ENCODE measurements around the gene CLMP.

The CLMP gene

DNA sequence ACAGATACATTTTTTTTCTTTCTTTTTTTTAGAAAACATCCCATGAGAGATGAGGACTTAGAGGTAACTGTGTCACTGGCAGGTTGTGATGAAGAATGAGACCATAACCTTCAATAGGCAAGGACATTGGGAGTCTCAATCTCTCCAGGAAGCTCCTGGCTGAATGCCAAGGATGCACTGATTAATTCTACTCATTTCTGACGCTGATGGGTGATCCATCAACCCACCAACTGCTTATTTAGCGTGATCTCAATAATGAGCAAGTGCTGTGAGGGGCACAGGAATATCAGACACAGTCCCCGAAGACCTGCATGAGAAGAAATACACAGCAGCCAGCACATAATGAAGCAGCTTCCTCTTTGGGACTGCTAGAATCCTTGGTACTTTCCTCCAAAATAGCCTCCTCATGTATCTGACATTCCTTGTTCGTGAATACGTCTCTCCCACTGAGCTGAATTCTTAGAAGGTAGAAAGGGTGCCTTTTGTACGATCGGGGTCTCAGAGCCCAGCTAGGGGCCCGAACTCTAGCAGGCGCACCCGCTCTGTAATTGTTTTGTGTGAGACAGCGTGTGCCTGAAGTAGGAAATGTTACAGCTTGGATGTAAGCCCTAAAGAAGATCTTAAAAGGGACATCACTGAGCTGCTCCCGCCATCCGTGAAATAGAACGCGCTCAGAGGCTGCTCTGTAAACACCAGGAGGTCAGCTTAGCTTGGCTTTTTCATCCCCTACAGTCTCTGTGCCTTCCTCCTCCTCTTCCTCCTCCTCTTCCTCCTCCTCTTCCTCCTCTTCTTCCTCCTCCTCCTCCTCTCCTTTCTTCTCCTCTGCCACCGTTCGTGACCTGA lies 7.2 kb downstream of the CLMP start:
- DNase-seq, result no peak

DNA sequence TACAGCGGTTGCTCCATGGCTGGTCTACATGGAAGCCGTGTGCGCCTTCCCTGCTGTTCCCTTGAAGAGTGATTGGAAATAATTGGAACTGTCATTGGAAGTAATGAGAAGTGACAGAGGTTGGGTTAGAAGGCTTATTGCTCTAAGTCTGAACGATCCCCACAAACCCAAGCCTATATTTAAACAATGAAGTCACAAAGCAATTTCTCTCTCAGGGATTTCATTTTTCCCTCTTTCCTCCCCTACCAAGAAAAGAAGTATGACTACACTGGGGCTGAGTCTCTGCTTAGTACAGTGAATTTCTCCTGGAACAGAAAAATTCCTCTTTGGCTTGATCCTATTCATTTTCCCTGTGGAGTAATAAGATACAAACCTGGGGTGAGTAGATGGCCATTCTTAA lies 7.8 kb downstream of the CLMP start:
- no peak for DNase-seq

DNA sequence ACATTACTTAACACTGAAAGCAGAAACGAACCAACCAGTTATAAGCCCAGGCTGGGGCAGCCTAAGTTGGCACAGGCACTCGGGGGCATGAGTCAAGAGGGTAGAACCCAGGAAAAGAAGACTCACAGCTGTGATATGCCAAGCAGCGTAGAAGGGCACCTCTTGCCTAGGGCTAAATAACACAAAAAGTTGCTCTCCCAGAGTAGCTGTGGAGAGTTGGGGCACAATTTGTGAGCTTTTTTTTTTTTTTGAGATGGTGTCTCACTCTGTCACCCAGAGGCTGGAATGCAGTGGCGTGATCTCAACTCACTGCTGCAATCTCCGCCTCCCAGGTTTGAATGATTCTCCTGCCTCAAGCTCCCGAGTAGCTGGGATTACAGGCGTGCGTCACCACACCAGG lies 8.8 kb downstream of the CLMP start:
- DNase-seq, result no peak

DNA sequence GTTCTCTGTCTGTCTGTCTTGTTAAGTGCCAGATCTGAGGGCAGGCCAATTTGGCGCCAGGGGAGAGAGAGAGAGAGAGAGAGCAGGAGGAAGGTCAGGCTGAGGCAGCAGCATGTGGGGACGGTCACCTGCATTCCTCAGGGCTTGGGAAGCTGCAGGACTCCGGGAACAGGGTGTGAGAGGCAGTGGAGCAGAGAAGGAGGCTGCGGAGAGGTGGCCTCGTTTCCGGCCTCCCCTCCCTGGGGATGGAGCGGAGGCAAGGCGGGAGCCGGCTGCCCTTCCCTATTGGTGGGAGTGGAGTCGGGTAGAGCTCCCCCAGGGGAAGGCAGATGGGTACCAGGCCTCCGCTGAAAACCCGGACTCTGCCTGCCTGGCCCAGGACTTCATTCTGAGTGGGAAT lies 9.7 kb downstream of the CLMP start:
- no peak for DNase-seq

DNA sequence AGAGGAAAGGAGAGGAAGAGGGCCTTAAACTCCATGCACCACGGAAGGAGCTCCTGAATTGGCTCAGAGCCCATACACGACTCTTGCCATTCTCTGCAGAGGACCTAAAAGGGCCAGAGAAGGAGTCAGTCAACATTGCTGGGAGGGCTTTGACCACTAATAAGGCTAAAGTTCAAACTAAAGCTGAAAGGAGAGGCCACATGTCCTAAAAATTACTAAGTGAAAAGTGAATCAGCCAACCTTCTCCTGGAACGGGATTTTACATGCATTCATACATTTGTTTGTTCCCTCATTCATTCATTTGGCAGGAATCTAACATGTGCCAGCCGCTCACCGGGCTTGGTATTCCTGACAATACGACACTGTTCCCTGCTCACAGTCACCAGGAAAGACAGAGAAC lies 10.5 kb downstream of the CLMP start:
- DNase-seq, result no peak

DNA sequence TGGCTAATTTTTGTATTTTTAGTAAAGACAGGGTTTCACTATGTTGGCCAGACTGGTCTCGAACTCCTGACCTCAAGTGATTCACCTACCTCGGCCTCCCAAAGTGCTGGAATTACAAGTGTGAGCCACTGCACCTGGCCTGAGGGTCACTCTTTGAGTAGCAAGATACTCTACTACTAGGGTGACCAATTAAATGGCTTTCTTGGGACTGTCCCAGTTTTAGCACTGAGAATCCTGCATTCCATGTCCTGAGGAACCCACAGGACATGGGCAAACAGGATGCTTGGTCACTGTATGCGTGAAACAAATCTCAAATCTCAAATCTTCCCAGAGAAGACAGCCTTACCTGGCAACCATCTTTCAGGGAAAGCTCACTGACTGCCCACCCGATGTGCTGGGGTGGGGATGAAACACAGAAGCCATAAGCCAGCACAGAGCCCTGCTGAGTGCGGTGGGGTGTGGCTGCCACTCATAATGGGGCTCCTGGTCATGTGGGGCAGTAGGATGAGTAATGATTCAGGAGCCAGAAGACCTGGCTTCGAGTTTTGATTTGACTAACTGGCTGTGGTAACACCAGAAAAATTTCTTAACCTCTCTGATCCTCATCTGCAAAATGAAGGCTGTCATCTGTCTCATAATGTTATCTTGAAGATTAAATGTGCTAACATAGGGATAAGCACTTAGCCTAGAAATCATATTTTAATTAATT lies 11.5 kb downstream of the CLMP start:
- no peak for DNase-seq

DNA sequence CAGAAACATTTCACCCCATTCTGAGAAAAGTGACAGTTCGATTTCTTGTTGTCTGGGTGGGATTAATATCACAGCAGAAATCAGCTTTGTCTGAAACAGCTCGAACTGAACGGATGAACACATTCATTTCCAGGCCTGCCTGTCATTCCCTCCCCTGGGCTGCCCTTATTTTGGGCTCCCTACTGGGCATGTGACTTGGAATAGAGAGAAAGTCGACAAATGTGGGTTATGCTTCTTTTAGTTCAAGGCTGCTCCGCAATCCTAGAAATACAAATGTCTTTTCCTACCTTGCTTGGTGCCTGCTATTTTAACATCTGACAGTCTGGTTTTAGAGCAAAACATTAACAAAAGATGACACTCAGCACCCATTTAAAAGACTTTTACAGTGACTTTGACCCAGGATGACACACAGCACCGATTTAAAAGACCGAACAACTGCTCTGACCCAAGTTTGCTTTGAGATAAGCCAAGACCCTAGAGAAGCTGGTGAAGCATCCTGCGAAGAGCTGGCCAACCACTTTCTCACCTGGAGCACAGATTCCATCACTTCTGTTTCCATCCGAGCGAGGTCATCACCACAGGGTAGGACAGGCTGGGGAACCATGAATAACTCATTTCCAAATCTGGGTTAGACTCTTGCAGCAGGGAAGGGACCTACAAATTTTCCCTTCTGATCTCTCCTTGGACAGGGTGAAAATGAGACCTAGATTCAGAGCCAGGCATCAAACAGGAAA lies 13.1 kb downstream of the CLMP start:
- no peak for DNase-seq

DNA sequence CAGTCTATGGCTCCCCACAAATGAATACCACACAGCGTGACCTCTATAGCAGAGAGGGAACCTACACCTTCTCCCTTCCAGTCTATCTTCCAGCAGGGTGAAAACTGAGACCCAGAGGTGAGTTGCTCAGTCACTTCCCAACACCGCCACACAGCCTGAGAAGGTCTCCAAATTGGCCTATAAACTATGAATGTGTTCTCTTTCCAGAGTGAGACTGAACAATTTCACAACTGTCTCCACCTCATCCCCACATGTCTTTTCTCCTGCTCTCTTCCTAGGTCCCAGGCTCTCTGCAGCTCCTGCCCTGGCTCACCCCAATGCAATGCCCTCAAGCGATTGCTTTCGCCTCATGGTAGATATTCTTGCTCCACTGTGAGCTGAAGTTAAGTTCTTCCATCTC lies 14.0 kb downstream of the CLMP start:
- DNase-seq, result no peak

DNA sequence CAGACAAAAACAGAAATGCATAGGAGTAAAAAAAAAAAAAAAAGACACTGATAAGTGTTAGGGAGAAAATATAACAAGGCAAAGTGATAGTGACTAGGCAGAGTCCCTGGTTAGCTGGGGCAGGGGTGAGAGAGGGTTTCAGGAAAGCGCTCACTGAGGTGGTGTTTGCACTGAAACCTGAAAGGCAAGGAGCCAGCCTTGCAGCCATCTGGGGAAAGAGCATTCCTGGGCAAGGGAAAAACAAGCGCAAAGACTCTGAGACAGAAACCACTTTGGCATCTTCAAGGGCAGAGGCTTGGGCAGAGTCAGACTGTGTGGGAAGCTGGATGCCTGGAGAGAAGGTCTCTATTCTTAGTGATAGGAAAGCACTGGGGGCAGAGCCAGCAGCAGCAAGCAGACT lies 14.5 kb downstream of the CLMP start:
- DNase-seq, result no peak

DNA sequence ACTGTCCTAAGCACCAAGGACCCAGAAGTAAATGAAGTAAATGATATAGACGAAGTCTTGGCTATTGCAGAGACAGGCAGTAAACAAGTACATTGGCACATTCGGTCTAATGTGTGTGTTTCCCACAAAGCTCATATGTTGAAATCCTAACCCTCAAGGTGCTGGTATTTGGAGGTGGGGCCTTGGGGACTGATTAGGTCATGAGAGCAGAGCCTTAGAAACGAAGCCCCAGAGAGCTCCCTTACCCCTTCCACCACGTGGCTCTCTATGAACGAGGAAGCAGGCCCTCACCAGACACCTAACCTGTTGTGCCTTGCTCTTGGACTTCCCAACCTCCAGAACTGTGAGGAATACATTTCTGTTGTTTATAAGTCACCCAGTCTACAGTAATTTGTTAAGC lies 14.9 kb downstream of the CLMP start:
- no peak for DNase-seq

DNA sequence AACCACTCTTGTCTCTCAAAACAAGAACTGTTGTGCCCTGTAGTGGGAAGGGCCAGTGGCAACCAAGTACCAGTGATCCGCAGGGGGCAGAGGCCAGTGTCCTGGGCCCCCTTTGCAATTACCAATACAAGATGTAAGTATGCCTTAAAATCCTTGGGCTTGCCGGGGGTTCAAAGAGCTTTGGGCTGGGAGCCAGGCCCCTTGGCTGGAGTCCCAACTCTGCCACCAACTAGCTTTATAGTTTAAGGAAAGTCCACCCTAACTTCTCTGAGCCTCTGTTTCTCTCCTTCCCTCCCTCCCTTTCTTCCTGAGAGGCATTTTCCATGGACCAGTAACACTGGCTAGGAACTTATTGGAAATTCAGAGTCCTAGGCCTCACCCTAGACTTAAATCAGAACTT lies 15.5 kb downstream of the CLMP start:
- DNase-seq, result no peak

DNA sequence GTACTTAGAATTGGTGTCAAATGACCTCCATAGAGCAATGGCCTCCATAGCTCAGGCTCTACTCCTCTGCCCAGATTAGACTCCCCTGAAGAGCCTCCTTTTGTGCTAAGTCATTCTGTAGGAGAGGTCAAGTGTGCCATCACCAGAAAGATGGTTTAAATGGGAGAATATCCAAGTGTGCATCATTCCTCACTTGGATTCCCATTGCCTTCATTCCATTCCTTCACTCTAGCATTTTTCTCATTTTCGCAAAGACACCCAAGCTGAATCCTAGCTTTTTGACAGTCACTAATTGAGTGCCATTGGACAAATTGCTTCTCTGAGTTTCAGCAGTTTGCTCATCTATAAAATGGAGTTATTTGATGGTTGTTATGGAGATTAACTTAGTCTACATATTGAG lies 16.9 kb downstream of the CLMP start:
- no peak for DNase-seq

DNA sequence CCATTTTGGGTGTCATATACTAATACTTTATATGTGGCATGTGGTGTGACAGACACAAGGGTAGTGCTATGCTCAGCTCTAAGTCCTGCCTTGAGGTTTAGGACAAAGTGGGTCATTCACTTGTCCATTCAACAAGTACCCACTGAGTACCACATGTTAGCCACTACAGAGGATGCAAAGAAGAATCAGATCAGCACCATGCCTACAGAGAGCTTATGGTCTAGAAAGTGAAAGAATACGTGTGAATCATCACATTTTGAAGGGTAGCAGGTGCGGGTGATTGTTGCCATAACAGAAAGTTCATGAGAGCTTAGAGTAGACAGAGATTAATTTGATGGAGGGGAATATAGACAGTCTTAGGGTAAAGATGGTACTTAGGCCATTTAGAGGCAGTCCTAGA lies 18.3 kb downstream of the CLMP start:
- DNase-seq, result no peak

DNA sequence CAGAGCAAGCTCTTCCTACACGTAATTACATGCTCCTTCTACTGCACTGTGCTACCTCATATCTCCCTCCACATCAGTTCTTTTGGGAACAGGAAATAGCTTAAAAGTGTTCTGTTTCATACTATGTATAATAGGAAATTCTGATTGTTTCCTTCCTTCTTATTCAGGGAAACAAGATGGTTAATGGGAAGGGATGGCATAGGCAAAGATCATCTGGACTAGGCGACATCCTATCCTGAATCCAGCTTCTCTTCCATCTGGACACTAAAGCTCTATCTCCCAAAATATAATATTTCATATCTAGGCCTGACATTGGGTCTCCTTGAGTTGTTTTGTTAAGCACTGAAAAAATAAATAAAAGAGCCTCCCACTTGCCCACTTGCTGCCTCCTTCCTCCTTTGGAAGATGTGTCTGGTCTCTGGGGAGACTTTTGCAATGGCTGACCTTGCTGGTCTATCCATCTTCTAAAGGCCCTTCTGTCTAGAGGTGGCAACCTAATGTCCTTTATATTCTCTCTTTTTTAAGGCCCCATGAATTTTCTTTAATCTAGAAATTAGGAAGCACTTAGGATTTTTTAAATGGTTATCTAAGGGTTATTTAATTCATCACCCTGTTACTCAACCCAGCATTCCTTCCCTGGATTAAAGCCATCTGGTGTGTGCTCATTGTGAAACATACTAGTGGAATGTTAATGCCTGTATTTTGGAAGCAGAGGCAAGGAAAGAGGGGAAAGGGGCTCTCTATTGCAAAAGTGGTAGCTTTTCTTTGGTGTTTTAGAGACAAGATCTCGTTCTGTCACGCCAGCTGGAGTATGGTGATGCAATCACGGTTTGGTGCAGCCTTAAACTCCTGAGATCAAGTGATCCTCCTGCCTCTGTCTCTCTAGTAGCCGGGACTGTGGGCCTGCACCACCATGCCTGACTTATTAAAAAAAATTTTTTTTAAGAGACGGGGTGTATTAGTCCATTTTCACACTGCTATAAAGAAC lies 20.6 kb downstream of the CLMP start:
- no peak for DNase-seq

DNA sequence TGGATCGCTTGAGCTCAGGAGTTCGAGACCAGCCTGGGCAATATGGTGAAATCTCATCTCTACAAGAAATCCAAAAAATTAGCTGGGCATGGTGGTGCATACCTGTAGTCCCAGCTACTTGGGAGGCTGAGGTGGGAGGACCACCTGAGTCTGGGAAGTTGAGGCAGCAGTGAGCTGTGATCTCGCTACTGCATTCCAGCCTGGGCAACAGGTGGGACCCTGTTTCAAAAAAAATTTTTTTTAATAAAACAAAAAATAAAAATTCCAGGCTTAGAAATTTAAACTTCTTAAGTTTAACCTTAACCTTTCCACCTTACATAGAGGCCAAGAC lies 21.2 kb downstream of the CLMP start:
- no peak for DNase-seq

DNA sequence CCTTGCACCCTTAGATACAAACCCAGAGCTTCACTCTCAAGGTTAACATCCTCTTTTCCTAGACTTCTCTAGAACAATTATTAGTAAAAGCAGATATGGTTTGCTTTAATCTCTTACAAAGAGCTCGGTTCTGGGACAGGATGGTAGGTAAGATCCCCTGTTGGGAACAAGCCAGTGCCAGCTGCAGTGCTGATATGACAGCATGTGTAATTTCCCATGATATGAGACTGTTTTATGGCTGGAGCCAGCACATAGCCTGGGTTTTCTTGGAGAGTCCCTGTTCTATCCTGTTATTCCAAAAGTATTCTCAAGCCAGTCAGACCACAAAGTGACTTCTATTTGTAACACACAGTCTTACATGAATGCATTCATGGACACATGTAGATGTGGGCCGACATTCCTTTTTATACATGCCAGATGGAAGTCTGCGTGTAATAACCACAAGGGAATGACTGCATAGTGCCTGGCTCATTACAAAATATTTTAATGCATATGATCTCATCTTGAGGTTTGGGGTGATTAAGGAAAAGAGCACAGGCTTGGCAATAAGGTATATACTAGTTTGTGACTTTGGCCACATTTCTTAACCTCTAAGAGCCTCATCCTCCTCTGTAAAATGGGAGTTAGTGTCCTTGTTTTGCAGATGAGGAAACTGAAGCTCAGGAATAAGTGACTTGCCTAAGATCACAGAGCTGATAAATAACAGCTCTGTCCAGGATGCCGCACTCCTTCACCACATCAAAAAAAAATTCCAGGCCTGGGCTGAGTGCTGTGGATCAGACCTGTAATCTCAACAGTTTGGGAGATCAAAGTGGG lies 21.8 kb downstream of the CLMP start:
- DNase-seq, result no peak

DNA sequence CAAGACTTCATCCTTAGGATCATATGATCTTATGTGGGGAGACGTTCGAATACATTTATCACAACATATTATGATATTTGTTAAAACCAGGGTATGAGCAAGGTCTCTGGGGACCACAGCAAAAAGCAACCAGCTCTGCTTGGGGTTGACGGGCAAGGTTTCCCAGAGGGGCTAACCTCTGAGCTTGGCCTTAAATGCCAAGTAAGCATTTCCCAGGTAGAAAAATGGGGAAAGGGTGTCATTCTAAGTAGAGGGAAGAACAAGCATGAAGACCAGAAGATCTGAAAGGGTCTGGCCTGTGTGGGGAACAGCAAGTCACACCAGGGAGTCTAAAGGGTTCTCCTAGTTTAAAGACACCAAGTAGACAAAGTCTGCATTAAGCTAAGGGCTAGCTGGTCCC lies 24.1 kb downstream of the CLMP start:
- DNase-seq, result no peak

DNA sequence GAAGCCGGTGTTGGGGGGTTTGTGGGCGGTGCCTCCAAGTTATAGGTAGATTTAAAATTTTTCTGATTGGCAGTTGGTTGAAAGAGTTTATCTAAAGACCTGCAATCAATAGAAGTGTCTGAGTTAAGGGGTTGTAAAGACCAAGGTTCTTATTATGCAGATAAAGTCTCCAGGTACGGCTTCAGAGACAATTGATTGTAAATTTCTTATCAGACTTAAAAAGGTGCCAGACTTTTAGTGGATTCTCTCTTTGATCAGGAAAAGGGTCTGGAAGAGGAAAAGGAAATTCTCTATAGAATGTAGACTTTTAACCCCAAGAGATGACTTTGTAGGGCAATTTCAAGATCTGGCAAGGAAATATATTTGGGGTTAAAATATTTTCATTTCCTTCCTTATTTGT lies 25.2 kb downstream of the CLMP start:
- DNase-seq, result no peak

DNA sequence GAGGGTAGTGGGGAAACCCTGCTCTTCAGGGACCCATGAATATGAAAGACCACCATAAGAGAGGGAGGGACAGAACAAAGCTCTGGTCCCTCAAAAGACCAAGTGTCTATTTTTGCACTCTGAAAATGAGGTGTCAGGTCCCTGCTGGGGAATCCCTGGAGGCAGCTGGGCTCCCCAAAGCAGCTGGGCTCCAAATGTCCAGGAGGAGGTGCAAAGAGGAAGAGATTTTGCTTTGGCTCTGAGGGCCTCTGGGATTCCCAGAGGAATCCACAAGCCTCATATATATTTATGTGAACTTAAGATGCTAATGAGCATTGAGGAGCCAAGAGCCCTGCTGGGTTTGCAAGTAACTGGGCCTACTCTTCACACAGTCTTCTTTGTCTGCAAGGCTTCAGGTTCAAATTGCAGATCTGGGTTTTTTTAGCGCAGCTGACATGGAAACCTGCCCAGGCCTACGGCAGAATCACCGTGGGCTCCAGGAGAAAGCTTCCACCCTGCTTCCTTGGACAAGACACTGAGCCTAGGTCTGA lies 26.0 kb downstream of the CLMP start:
- DNase-seq, result no peak

DNA sequence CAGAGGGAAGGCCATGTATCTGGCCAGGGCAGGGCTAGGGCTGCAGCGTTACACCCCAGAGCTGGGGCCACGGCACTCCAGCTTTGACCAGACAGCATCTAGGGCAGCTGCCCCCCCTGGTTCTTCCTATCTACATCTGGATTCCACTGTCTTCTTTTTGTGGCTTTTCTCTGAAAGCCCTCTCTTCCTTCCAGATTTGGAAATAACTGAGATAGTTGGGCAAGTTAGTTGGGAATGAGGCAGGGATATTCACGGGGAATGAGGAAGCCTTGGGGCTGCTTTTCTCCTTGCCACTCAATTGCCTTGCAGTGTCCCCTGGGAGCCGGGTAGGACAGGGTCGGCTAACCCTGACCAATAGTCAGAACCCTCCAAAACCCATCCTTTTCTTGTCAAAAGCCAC lies 26.8 kb downstream of the CLMP start:
- DNase-seq, result no peak

DNA sequence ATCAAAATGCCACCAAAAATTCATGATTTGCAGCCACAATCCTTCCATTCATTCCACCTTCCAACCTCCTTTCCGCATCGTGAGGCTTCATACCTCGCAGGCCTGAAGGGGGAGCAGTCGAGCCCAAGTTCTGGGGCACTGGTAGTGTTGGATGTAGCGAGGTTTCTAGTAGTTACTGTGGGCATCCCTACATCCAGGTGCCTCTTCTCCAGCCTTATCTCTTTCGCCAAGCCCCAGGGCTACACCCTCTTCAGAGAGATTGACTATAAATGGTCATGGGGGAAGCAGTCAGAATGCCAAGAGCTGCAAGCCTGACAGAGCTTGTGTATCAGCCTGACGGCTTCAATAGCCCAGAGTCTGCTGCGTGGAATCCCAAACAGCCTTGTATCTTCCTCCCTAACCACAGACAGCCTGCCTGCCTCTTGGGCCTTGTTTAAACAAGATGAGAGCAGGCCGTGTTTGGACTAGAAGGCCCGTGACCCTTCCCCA lies 28.9 kb downstream of the CLMP start:
- DNase-seq, result no peak

Measured in NCI-H1694 (cell line).